ENCODE measurements around the gene SGMS1. TPM values are rescaled to one million over a fixed set of nuclear protein-coding genes. Genes with fewer than 3 reads are reported as not detected.
"Not testable (repeated sequence)": the region's sequence is repeated elsewhere in the genome, so short reads cannot be mapped to it uniquely, and the experiment has no call there.

Gene SGMS1
- total RNA-seq, 2 donors from 2014 or later, result 67.0 to 68.2 TPM

DNA sequence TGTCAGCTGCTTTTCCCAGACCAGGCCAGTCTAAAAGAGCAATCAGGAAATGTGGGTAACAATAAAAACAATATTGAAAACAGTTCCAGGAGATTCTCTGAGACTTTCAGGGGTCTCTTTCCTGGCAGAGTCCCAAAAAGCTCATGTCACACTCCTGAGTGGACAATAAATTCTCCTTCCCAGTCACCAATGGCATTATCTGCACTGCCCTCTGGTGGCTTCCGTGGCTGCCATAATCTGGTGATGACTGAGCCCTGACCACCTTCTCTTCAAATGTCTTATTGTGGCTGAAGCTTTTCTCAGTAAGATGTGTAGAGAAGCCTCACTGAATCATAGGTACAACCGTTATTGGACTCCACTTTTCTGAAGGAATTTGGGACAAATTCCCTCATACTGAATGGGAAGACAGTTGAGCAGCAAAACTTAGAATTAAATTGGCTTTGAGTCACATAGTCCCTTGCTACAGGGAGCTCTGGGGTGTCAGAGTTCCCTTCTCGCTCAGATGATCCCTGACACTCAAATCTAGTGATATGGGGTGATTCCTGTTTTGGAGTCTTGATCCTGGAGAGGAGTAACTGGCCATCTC lies 348.0 kb downstream of the SGMS1 start:
- intact Hi-C loops (cut with DNase I), result no loop called here
- Histone ChIP-seq H3K4me1 (replicated peaks) (no peaks in the 10 kb centered on the region), H3K9me3 (no peaks in the 10 kb centered on the region), H3K36me3 (no peaks in the 10 kb centered on the region), H3K27ac (no peak overlapping the region), H3K27me3 (replicated peaks; ENCODE audit: insufficient read depth) (no peaks in the 10 kb centered on the region), H3K4me3 (no peak overlapping the region)
- no peak for TF ChIP-seq POLR2A (IDR thresholded peaks at IDR 0.05)
- TF ChIP-seq, protein P1, sequence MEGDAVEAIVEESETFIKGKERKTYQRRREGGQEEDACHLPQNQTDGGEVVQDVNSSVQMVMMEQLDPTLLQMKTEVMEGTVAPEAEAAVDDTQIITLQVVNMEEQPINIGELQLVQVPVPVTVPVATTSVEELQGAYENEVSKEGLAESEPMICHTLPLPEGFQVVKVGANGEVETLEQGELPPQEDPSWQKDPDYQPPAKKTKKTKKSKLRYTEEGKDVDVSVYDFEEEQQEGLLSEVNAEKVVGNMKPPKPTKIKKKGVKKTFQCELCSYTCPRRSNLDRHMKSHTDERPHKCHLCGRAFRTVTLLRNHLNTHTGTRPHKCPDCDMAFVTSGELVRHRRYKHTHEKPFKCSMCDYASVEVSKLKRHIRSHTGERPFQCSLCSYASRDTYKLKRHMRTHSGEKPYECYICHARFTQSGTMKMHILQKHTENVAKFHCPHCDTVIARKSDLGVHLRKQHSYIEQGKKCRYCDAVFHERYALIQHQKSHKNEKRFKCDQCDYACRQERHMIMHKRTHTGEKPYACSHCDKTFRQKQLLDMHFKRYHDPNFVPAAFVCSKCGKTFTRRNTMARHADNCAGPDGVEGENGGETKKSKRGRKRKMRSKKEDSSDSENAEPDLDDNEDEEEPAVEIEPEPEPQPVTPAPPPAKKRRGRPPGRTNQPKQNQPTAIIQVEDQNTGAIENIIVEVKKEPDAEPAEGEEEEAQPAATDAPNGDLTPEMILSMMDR (IDR thresholded peaks at IDR 0.05), result peak in 3 of 4 experiments; percentile 29 to 40 (median 29)
- WGBS, result 49% methylated on average over 3 of the region's 3 CpGs
- peak; percentile 12 for DNase-seq (ENCODE audit: low spot score)

DNA sequence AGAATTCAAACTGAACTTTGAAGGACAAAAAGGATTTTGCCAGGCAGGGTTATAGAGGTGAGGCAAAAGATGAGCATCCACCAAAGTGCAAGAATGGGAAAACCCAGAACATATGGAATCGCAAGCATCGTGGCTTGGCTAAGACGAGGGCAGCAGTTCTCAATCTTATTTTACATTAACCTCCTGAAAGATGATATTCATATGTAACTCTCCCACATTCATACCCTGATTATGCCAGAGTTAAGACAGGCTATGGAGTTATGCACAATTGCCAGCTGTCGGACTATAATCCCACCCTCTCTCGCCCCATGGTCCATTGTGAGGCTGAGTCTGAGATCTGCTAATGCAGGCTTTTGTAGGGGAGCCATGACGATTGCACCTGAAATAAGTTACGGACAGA lies 351.2 kb downstream of the SGMS1 start:
- H3K36me3 ChIP-seq, result no peaks in the 10 kb centered on the region
- no peak overlapping the region for H3K4me3 ChIP-seq
- intact Hi-C loops (cut with DNase I), result no loop called here
- TF ChIP-seq, protein P1 (IDR thresholded peaks at IDR 0.05), result no peak
- TF ChIP-seq POLR2AphosphoS5 (IDR thresholded peaks at IDR 0.05) (no peak), POLR2A (IDR thresholded peaks at IDR 0.05) (no peak)
- DNase-seq (ENCODE audit: low spot score), result no peak
- H3K9me3 ChIP-seq, result no peaks in the 10 kb centered on the region
- 94% methylated on average over 7 of the region's 7 CpGs for WGBS
- no peak overlapping the region for H3K27ac ChIP-seq
- H3K27me3 ChIP-seq (replicated peaks; ENCODE audit: insufficient read depth), result no peaks in the 10 kb centered on the region
- no peaks in the 10 kb centered on the region for H3K4me1 ChIP-seq (replicated peaks)

- intact Hi-C loops (cut with DNase I), result no loop called here
- no peak for DNase-seq (ENCODE audit: low spot score)
- Histone ChIP-seq H3K27me3 (replicated peaks; ENCODE audit: insufficient read depth) (no peaks in the 10 kb centered on the region), H3K4me1 (replicated peaks) (no peaks in the 10 kb centered on the region), H3K4me3 (no peak overlapping the region), H3K9me3 (no peaks in the 10 kb centered on the region), H3K36me3 (no peaks in the 10 kb centered on the region), H3K27ac (no peak overlapping the region)
- TF ChIP-seq, protein P1 (IDR thresholded peaks at IDR 0.05), result no peak
- TF ChIP-seq POLR2A (IDR thresholded peaks at IDR 0.05) (no peak), POLR2AphosphoS5 (IDR thresholded peaks at IDR 0.05) (no peak)
- 70% methylated on average over 3 of the region's 3 CpGs for WGBS
These were observed 352.0 kb downstream of the SGMS1 start for GRCh38 chr10:50271564-50272250.

GRCh38 chr10:50267877-50268276 lies 355.9 kb downstream of the SGMS1 start:
- H3K27ac ChIP-seq; H3K27me3 ChIP-seq (replicated peaks; ENCODE audit: insufficient read depth); H3K36me3 ChIP-seq; H3K9me3 ChIP-seq; H3K4me3 ChIP-seq; intact Hi-C loops (cut with DNase I); DNase-seq (ENCODE audit: low spot score); H3K4me1 ChIP-seq (replicated peaks): not testable (repeated sequence)
- WGBS, result 86% methylated on average over 3 of the region's 3 CpGs

- H3K36me3 ChIP-seq; DNase-seq (ENCODE audit: low spot score); H3K27me3 ChIP-seq (replicated peaks; ENCODE audit: insufficient read depth); intact Hi-C loops (cut with DNase I); H3K27ac ChIP-seq; H3K4me3 ChIP-seq; H3K4me1 ChIP-seq (replicated peaks); H3K9me3 ChIP-seq: not testable (repeated sequence)
- 80% methylated on average over 10 of the region's 10 CpGs for WGBS
These were observed 361.1 kb downstream of the SGMS1 start for GRCh38 chr10:50262625-50263024.

DNA sequence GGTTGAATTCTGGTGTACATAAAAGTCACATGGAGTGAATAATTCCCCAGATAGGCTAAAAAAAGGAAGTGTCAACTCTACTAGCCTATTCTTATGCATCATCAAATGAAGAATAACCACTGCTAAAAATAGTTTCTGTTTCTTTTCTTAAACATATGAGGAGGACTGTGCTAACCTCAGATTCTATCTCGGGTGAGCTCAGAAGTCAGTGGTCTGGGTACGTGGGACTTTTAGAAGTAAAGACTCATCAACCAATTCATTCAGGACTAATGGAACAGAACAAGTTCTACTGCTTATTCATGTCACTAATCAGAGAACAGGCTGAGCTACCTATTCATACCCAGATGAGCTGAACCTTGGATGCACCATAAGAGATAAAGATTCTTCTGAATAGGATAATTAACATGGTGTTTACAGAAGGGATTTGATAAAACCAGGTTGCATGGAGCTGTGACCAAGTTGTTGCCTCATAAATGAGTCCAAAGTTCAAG lies 362.9 kb downstream of the SGMS1 start:
- DNase-seq (ENCODE audit: low spot score), result no peak
- no peak overlapping the region for H3K4me3 ChIP-seq
- TF ChIP-seq, protein P1 (IDR thresholded peaks at IDR 0.05), result no peak
- TF ChIP-seq POLR2A (IDR thresholded peaks at IDR 0.05), result no peak
- TF ChIP-seq POLR2AphosphoS5 (IDR thresholded peaks at IDR 0.05), result no peak
- H3K27me3 ChIP-seq (replicated peaks; ENCODE audit: insufficient read depth), result no peaks in the 10 kb centered on the region
- intact Hi-C loops (cut with DNase I), result no loop called here
- no peaks in the 10 kb centered on the region for H3K4me1 ChIP-seq (replicated peaks)
- WGBS, result 57% methylated on average over 2 of the region's 2 CpGs
- H3K27ac ChIP-seq, result no peak overlapping the region
- H3K9me3 ChIP-seq, result no peaks in the 10 kb centered on the region
- H3K36me3 ChIP-seq, result no peaks in the 10 kb centered on the region

All from prostate gland (tissue), 2 donors.